MM.1S (cell line): ENCODE results near the gene HNMT.

Experiments
- DNase-seq: peaks from one replicate; pipeline ENCODE4 v3.0.0-alpha.2; 2015
- H2AFZ ChIP-seq: fragments of 300-600 bp; sonication (generic); 2 replicates; pipeline ENCODE4 v1.6.0; 2016; ENCODE audit warnings: antibody characterized with exemption, low read length
- H3F3A ChIP-seq: fragments of 300-600 bp; sonication (generic); 2 replicates; pipeline ENCODE4 v1.6.1; 2016; ENCODE audit warnings: mild to moderate bottlenecking, antibody characterized with exemption, low read length, moderate library complexity, mixed read lengths; ENCODE audit not compliant: insufficient read depth
- H3K27ac ChIP-seq: fragments of 300-600 bp; sonication (generic); 2 replicates; pipeline ENCODE4 v1.5.1; 2016; ENCODE audit warnings: mild to moderate bottlenecking, low read length
- H3K27me3 ChIP-seq: fragments of 300-600 bp; sonication (generic); replicated peaks from 2 replicates; pipeline ENCODE4 v1.6.0; 2016; ENCODE audit warnings: low read length; ENCODE audit not compliant: insufficient read depth
- H3K36me3 ChIP-seq: fragments of 300-600 bp; sonication (generic); replicated peaks from 2 replicates; pipeline ENCODE4 v1.6.1; 2016; ENCODE audit warnings: mild to moderate bottlenecking, low read length, mixed read lengths; ENCODE audit not compliant: insufficient read depth
- H3K4me1 ChIP-seq: fragments of 300-600 bp; sonication (generic); 2 replicates; pipeline ENCODE4 v1.6.1; 2016; ENCODE audit warnings: low read length, mixed read lengths
- H3K4me2 ChIP-seq: fragments of 300-600 bp; sonication (generic); 2 replicates; pipeline ENCODE4 v1.6.0; 2016; ENCODE audit warnings: low read depth, low read length
- H3K4me3 ChIP-seq: fragments of 300-600 bp; sonication (generic); 2 replicates; pipeline ENCODE4 v1.5.1; 2016; ENCODE audit warnings: low read length, mixed read lengths
- H3K79me2 ChIP-seq: fragments of 300-600 bp; sonication (generic); 2 replicates; pipeline ENCODE4 v1.6.1; 2016; ENCODE audit warnings: mixed run types, low read length, mixed read lengths
- H3K9ac ChIP-seq: fragments of 300-600 bp; sonication (generic); 2 replicates; pipeline ENCODE4 v1.6.1; 2016; ENCODE audit warnings: low read length, mixed read lengths
- H3K9me2 ChIP-seq: fragments of 300-600 bp; sonication (generic); replicated peaks from 2 replicates; pipeline ENCODE4 v1.6.1; 2016; ENCODE audit warnings: mild to moderate bottlenecking, low read length, mixed read lengths; ENCODE audit not compliant: insufficient read depth
- H3K9me3 ChIP-seq: fragments of 300-600 bp; sonication (generic); replicated peaks from 2 replicates; pipeline ENCODE4 v1.6.1; 2016; ENCODE audit warnings: mild to moderate bottlenecking, low read length, mixed read lengths; ENCODE audit not compliant: insufficient read depth
- H4K20me1 ChIP-seq: fragments of 300-600 bp; sonication (generic); 2 replicates; pipeline ENCODE4 v1.6.1; 2016; ENCODE audit warnings: mild to moderate bottlenecking, low read length, moderate library complexity, mixed read lengths; ENCODE audit not compliant: insufficient read depth
- EZH2 ChIP-seq: fragments of 300-600 bp; sonication (generic); optimal IDR thresholded peaks from 2 replicates; pipeline ENCODE3; 2017; ENCODE audit warnings: low read depth, mild to moderate bottlenecking, antibody characterized with exemption, low read length, mixed read lengths
- EZH2phosphoT487 ChIP-seq: fragments of 300-600 bp; sonication (generic); IDR thresholded peaks from 2 replicates; pipeline ENCODE4 v1.6.1; 2018; ENCODE audit warnings: antibody characterized with exemption, low read length
- TF ChIP-seq, protein P1 (sequence below): fragments of 300-600 bp; sonication (generic); IDR thresholded peaks from 2 replicates; pipeline ENCODE4 v1.5.1; 2016; ENCODE audit warnings: antibody characterized with exemption, low read length, mixed read lengths

Gene HNMT

DNA sequence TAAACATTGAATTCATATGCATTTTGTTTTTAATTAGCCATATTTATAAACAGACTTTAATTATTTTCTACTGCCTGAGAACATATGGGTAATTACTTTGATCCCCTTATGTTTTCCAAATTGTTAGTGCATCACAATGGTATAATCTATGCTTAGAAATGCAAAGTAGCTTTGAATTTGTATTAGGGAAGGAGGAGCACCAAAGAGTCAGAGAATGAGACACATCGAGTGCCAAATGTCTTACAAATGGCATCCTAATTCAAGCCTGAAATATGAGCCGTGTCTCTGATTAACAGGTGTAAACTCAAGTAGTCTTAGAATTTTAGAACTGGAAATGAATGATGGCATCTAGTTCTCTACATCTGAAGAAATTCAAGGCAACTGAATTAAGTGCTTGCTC lies 8.7 kb upstream of the HNMT start:
- Histone ChIP-seq H3K9me2 (no peaks in the 10 kb centered on the region), H3K4me2 (no peak overlapping the region), H3K9me3 (no peaks in the 10 kb centered on the region), H3K27me3 (no peaks in the 10 kb centered on the region), H3K79me2 (no peaks in the 10 kb centered on the region), H2AFZ (no peak overlapping the region), H3K4me3 (no peak overlapping the region), H3K9ac (no peak overlapping the region), H3K4me1 (no peaks in the 10 kb centered on the region), H3F3A (no peaks in the 10 kb centered on the region), H3K27ac (no peak overlapping the region), H3K36me3 (no peaks in the 10 kb centered on the region), H4K20me1 (no peaks in the 10 kb centered on the region)
- TF ChIP-seq, protein P1, sequence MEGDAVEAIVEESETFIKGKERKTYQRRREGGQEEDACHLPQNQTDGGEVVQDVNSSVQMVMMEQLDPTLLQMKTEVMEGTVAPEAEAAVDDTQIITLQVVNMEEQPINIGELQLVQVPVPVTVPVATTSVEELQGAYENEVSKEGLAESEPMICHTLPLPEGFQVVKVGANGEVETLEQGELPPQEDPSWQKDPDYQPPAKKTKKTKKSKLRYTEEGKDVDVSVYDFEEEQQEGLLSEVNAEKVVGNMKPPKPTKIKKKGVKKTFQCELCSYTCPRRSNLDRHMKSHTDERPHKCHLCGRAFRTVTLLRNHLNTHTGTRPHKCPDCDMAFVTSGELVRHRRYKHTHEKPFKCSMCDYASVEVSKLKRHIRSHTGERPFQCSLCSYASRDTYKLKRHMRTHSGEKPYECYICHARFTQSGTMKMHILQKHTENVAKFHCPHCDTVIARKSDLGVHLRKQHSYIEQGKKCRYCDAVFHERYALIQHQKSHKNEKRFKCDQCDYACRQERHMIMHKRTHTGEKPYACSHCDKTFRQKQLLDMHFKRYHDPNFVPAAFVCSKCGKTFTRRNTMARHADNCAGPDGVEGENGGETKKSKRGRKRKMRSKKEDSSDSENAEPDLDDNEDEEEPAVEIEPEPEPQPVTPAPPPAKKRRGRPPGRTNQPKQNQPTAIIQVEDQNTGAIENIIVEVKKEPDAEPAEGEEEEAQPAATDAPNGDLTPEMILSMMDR: no peak
- TF ChIP-seq EZH2phosphoT487: no peak
- no peak for TF ChIP-seq EZH2
- no peak for DNase-seq

DNA sequence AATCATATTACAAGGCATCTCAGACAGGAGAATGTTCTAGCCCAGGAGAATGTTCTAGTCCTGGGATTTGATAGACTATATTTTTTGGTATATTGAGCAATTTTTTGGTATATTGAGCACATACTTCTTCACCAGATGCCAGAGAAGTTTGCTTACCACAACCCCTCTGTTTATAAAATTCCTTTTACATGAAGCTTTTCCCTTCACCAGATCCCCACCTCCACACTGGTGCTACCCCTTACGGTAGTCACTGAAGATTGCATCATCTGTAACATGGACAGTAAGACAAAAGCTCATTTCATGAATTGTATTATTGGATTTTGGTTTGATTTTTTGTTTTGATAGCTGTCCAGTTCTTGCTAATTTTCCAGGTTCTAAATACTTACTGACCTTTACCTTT lies 7.2 kb upstream of the HNMT start:
- Histone ChIP-seq H3K9ac (no peak overlapping the region), H2AFZ (no peak overlapping the region), H3K4me2 (no peak overlapping the region), H3F3A (no peaks in the 10 kb centered on the region), H3K9me2 (no peaks in the 10 kb centered on the region), H3K27ac (no peak overlapping the region), H3K36me3 (no peaks in the 10 kb centered on the region), H3K4me1 (no peaks in the 10 kb centered on the region), H3K79me2 (no peaks in the 10 kb centered on the region), H4K20me1 (no peaks in the 10 kb centered on the region), H3K27me3 (no peaks in the 10 kb centered on the region), H3K9me3 (no peaks in the 10 kb centered on the region), H3K4me3 (no peak overlapping the region)
- DNase-seq: no peak
- TF ChIP-seq EZH2: no peak
- TF ChIP-seq EZH2phosphoT487: no peak
- TF ChIP-seq, protein P1: no peak

DNA sequence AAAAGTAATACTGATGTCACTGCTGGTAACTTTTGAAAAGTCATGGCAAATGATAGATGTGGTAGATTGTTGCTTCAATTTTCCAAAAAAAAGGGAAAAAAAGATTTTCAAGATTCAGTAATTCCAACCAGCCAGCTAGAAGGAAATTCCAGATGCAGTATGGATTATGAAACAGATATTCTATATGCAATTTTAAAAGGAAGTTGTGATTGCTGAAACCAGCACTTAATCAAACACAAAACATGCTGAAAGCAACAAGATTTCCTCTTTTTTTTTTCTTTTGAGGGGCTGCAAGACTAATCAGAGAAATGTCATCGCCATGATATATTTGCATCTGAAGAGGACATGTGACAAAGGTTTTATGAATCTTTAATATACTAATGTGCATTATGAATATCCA lies 5.1 kb upstream of the HNMT start:
- Histone ChIP-seq H3K79me2 (no peaks in the 10 kb centered on the region), H3K36me3 (no peaks in the 10 kb centered on the region), H3F3A (no peaks in the 10 kb centered on the region), H3K9me3 (no peaks in the 10 kb centered on the region), H3K9ac (no peak overlapping the region), H4K20me1 (no peaks in the 10 kb centered on the region), H3K4me2 (no peak overlapping the region), H3K4me1 (no peaks in the 10 kb centered on the region), H2AFZ (no peak overlapping the region), H3K4me3 (no peak overlapping the region), H3K9me2 (no peaks in the 10 kb centered on the region), H3K27ac (no peak overlapping the region), H3K27me3 (no peaks in the 10 kb centered on the region)
- DNase-seq: no peak
- no peak for TF ChIP-seq EZH2phosphoT487
- TF ChIP-seq EZH2: no peak
- TF ChIP-seq, protein P1: no peak
